ENCODE results near the gene RNPEP.
A peak's percentile ranks its signal among the peaks of the same experiment; 100 is the strongest.
"Not testable (repeated sequence)": the region's sequence is repeated elsewhere in the genome, so short reads cannot be mapped to it uniquely, and the experiment has no call there.

Gene RNPEP

GRCh38 chr1:202011994-202012393 lies 29.5 kb downstream of the RNPEP start:
- no peak for DNase-seq

GRCh38 chr1:202012544-202013478 lies 30.4 kb downstream of the RNPEP start:
- DNase-seq, result no peak

GRCh38 chr1:202013603-202014002 lies 31.2 kb downstream of the RNPEP start:
- DNase-seq, result no peak

- no peak for DNase-seq
These were observed 31.6 kb downstream of the RNPEP start for GRCh38 chr1:202014060-202014459.

DNA sequence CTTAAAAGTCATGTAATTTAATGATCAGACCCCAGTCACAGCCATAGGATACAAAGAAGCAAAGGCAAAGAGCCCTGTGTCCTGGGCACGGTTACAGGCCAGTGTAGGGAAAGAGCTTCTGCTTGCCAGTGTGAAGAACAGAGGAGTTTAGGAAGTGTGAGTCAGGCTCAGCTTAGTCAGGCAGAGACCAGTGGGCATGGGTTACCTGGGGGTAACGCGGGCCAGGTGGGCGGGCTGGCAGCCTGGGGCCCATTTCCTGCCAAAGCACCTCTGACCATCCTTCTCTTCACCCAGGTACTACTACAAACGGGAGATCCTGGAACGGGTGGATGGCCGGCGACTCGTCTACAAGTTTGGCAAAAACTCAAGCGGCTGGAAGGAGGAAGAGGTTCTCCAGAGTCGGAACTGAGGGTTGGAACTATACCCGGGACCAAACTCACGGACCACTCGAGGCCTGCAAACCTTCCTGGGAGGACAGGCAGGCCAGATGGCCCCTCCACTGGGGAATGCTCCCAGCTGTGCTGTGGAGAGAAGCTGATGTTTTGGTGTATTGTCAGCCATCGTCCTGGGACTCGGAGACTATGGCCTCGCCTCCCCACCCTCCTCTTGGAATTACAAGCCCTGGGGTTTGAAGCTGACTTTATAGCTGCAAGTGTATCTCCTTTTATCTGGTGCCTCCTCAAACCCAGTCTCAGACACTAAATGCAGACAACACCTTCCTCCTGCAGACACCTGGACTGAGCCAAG lies 32.6 kb downstream of the RNPEP start:
- DNase-seq, result no peak

GRCh38 chr1:202015662-202015937 lies 33.2 kb downstream of the RNPEP start:
- no peak for DNase-seq

GRCh38 chr1:202016022-202016810 lies 33.8 kb downstream of the RNPEP start:
- DNase-seq, result no peak

DNA sequence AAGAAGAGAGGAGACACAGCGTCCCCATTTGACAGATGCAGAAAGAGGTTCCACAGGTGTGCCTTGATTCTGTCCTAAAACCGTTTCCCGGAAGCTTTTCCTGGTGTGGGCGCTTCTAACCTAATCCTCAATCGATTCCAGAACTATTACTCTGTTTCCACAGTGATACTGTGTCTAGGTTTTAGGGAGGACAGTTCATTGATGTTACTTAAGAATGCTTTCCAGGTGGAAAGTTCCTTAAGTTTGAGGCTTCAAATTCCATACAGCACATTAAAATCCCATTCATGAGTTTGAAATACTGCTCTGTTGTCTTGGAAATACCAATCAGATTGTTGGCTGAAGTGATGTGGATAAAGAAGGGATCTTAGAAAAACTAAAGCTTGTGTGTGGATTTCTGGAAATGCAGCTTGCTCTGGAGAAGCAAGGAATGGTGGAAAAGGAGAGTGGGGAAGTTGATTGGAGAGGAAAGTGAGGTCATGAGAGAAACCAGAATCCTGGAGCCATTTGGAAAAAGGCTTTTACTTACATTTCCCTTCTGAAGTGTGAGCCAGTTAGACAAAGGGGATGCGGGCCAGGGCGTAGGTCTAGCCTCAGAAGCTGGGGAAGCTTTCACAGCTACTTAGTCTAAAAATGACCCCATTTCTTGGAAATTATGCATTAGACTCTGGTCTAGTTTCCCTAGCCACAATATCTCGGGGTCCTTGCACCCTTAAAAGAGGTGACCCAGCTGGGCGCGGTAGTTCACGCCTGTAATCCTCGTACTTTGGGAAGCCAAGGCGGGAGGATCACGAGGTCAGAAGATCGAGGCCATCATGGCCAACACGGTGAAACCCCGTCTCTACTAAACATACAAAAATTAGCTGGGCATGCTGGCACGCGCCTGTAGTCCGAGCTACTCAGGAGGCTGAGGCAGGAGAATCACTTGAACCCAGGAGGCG lies 34.6 kb downstream of the RNPEP start:
- DNase-seq, result no peak

GRCh38 chr1:202017749-202018467 lies 35.5 kb downstream of the RNPEP start:
- peak; percentile 31 for DNase-seq

DNA sequence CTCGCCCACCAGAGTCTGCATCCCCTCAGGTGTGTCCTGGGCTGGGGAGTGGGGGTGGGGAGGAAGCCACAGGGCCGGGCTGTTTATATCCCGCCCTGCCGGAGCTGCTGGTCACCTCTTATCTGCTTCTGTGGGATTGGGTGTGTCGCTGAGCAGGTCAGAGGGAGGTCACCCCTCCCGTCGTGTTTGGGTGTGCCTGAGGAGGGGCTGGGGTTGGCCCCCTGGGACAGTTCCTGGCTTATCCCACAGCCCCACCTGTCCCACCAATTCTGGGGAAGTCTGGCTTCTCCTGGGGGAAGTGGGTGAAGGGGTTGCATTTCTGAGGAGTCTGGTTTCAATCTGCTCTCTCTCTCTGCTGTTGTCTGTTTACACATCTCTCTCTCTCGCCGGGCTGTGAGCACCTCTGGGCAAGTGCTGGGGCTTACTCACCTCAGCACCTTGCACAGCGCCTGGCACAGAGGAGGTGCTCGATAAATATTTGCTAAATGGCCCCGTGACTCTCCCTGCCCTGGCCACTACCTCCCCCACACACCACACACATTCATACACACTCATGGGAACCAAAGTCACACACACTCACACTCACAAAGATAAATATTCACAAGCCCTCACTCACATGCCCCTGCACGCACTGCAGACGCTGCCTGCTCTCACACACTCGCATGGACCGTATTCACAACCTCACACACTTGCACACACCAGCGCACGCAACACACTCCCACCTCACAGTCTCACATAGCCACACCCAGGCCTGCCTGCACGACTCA lies 36.2 kb downstream of the RNPEP start:
- DNase-seq, result peak; percentile 64

GRCh38 chr1:202019235-202019558 lies 36.7 kb downstream of the RNPEP start:
- DNase-seq, result not testable (repeated sequence)

DNA sequence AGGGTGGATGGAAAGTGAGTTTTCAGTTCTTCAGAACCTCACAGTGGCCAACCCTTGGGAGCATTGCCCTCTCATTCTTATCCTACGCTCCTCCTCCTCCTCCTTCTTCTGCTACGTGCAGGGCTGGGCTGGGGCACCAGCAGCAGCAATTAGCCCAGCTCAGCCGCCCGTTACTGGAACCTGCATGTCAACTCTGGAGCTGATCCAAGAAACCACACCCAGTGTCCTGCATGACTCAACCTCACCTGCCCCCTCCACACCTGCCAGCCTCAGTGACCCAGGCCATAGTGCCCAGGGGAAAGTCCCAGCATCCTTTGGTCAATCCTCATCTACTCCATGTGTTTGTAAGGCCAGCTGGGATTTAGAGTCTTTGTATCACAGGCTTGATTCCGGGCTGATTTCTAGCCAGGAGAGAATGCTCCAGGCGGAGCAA lies 40.6 kb downstream of the RNPEP start:
- peak; percentile 91 for DNase-seq

- no peak for DNase-seq
These were observed 46.8 kb downstream of the RNPEP start for GRCh38 chr1:202029171-202029665.

DNA sequence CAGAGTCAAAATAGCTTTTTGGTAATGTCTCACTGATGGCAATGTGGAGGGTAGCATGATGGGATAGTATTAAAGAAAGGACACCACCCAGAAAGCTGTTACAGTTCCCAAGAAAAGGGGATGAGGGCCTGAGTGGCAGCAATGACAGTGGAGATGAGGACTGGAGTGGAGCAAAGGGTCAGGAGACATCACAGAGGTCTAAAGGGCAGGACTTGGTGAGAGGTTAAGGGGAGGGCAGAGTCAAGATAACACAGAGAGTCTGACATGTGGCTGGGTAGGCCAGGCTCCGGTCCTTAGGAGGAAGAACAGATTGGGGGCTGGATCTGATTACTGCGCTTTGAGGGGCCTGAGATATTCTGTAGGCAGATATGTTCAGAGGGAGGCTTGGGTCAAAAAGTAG lies 47.3 kb downstream of the RNPEP start:
- no peak for DNase-seq

DNA sequence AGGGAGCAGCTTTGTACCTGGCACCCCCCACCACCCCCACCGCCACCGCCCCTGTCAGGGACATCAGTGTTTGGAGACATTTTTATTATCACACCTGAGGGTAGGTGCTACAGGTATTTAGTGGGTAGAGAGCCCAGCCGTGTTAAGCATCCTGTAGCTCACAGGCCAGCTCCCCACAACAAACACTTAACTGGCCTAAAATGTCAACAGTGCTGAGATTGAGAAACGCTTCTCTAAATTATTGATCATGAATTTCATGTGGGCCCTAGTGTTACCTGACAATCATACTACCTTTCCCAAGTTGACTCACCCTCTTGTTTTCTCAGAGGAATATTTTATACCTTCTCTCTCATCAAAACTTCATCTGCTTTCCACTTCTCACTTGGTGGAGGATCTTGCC lies 49.3 kb downstream of the RNPEP start:
- no peak for DNase-seq

DNA sequence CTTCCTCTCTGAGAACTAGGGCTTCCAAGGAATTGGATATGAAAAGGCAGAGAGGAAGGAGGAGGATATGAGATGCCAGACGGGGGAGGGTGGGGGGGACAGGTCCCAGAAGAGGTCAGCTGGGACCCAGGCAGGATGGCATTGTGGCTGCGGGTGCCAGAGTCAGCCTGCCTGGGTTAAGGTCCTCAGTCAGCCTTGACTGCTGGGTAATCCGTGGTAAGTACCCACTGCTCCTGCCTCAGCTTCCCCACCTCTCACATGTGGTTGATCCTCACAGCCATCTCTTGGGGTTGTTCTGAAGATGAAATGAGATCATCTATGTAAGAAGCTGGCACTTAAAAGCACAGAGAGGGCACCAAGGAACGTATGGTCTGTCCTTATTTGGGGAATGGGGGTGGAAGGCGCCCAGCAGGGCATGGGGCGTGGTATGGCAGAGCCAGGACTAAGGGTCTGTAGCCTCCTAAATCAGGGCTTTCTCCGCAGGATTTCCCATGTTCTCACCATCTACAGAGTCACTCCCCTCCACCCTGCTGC lies 51.8 kb downstream of the RNPEP start:
- DNase-seq, result no peak

DNA sequence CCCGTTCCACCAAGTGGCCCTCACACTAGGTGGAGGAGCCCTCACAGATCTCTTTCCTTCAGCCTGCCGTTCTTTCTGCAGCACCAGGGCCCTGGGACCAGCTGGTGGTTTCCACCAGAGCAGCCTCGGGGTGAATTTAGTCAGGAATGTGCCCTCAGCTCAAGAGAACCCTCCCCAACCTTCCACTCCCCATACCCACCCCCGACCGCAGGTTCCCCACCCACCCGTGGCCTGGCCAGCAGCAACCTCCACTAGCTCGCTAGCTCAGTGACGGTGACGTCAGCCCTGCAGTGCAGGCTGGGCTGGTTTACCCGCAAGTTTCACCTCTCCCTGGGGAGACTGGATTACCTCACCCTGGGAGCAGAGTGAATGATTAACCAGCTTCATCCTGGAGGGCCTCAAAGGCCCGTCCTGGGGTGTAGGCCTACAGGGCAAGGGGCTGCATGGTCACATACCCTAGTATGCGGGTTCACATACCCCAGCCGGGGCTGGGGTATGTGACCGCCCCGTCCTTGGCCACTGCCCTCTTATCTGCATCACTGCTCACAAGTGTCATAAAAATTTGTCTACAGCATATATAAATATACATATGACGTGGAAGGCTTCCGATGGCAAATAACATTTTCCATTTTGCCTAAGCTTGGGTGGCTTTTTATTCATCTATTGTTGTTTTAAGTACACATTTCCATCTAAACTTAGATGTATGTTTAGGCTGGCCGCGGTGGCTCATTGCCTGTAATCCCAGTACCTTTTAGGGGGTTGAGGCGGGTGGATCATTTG lies 52.4 kb downstream of the RNPEP start:
- peak; percentile 68 for DNase-seq

GRCh38 chr1:202036595-202037387 lies 54.3 kb downstream of the RNPEP start:
- no peak for DNase-seq

Data from RPMI8226 (cell line).